Lung (tissue), 12 donors: ENCODE results near the gene LMO3. TPM values are rescaled to one million over a fixed set of nuclear protein-coding genes. Genes with fewer than 3 reads are reported as not detected.
"Not testable (repeated sequence)": the region's sequence is repeated elsewhere in the genome, so short reads cannot be mapped to it uniquely, and the experiment has no call there.

Experiments
- ATAC-seq: fragments of 200-7000 bp; cut with Tn5 transposase; one replicate; pipeline ENCODE4 v1.9.1; 2020; ENCODE audit warnings: moderate number of reproducible peaks; ENCODE audit not compliant: insufficient read depth, low FRiP score
- DNase-seq, 3 donors: peaks; one replicate each; pipeline ENCODE4 v3.0.0-alpha.2; 2013 to 2017
- H3K27ac ChIP-seq, 2 donors: one replicate each; pipeline ENCODE4 v1.5.1; 2013; ENCODE audit warnings: mild to moderate bottlenecking in 2 of 2, moderate library complexity in 2 of 2, control low read depth in 1 of 2, inconsistent platforms in 1 of 2, low read depth in 1 of 2, low read length in 1 of 2
- H3K27me3 ChIP-seq, 3 donors: one replicate each; pipeline ENCODE4 v1.5.1; 2013; ENCODE audit warnings: low read length in 2 of 3; ENCODE audit not compliant: control insufficient read depth in 3 of 3, insufficient read depth in 3 of 3
- H3K36me3 ChIP-seq, 4 donors: one replicate each; pipeline ENCODE4 v1.5.1; 2013; ENCODE audit warnings: low read length in 4 of 4, mild to moderate bottlenecking in 1 of 4, moderate library complexity in 1 of 4; ENCODE audit not compliant: control insufficient read depth in 4 of 4, insufficient read depth in 4 of 4
- H3K4me1 ChIP-seq, 5 donors: one replicate each; pipeline ENCODE4 v1.5.1; 2013; ENCODE audit warnings: low read length in 5 of 5, mild to moderate bottlenecking in 2 of 5, moderate library complexity in 1 of 5; ENCODE audit not compliant: control insufficient read depth in 5 of 5, insufficient read depth in 5 of 5
- H3K4me3 ChIP-seq: one replicate; pipeline ENCODE4 v1.5.1; 2013; ENCODE audit warnings: mild to moderate bottlenecking, control low read depth, moderate library complexity
- H3K9ac ChIP-seq, 2 donors: one replicate each; pipeline ENCODE4 v1.5.1; 2013; ENCODE audit warnings: low read length in 2 of 2, control low read depth in 1 of 2; ENCODE audit not compliant: insufficient read depth in 1 of 2
- H3K9me3 ChIP-seq, 4 donors: one replicate each; pipeline ENCODE4 v1.5.1; 2013; ENCODE audit warnings: low read length in 3 of 4, mild to moderate bottlenecking in 1 of 4, moderate library complexity in 1 of 4; ENCODE audit not compliant: control insufficient read depth in 4 of 4, insufficient read depth in 3 of 4
- WGBS, 2 donors: extraction: QIAGEN DNeasy Blood & Tissue Kit; methylation state at CpG; one replicate each; pipeline ENCODE4 v1.1.7; 2013; 5-methylcytosine and 5-hydroxymethylcytosine counted together
- polyA plus RNA-seq, 2 donors: library from polyadenylated mRNA; stranded (reverse); fragments of 200-250 nt; gene quantifications; one replicate each; pipeline ENCODE4 v1.2.1, GENCODE V29; 2013
- total RNA-seq, 2 donors: library from RNA; depleted of rRNA in 1 of 2; stranded (reverse); fragments of >200 nt in 1 of 2; gene quantifications; one replicate each; pipeline ENCODE4 v1.2.1, GENCODE V29; 2014 to 2021
- TF ChIP-seq, protein P1 (sequence below): IDR thresholded peaks from 2 replicates; pipeline ENCODE4 v1.5.1; 2012; ENCODE audit warnings: mild to moderate bottlenecking; ENCODE audit errors: control extremely low read depth, extremely low read depth
- donor health status: control.
- donor health status: control.
- donor health status: Bipolar disorder and iron deficiency.
- donor health status: healthy.
- donor health status: DM: yes; HTN: yes; CAD: no.

Gene LMO3
- total and polyA plus RNA-seq, 4 donors = 54.0 to 176 (median 137) TPM

DNA sequence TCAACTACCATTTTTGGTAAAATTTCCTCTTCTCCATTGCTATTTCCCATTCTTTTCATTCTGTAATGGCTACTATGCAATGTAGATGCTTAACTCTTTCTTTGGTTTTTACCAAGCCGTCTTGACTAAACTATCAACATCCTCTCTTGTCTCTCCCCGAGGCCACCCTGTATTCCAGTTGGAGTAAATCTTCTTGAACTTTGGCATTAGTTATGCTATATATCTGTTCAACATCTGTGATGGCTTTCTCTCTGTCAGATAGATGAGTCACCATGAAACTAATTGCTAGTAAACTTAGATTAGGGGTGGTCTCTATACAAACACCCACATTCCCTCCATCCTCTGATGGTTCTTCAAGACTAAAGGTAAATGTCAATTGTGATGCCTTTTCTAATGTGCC lies 63.4 kb downstream of the LMO3 start:
- H3K27ac ChIP-seq = no peak overlapping the region
- ATAC-seq = no peak
- WGBS, 2 donors = 84 to 89% methylated on average over 2 of the region's 2 CpGs
- H3K9me3 ChIP-seq = no peaks in the 10 kb centered on the region
- TF ChIP-seq, protein P1, sequence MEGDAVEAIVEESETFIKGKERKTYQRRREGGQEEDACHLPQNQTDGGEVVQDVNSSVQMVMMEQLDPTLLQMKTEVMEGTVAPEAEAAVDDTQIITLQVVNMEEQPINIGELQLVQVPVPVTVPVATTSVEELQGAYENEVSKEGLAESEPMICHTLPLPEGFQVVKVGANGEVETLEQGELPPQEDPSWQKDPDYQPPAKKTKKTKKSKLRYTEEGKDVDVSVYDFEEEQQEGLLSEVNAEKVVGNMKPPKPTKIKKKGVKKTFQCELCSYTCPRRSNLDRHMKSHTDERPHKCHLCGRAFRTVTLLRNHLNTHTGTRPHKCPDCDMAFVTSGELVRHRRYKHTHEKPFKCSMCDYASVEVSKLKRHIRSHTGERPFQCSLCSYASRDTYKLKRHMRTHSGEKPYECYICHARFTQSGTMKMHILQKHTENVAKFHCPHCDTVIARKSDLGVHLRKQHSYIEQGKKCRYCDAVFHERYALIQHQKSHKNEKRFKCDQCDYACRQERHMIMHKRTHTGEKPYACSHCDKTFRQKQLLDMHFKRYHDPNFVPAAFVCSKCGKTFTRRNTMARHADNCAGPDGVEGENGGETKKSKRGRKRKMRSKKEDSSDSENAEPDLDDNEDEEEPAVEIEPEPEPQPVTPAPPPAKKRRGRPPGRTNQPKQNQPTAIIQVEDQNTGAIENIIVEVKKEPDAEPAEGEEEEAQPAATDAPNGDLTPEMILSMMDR = no peak
- no peak overlapping the region for H3K9ac ChIP-seq
- no peaks in the 10 kb centered on the region for H3K36me3 ChIP-seq
- H3K4me1 ChIP-seq = no peaks in the 10 kb centered on the region
- no peak overlapping the region for H3K4me3 ChIP-seq
- no peak for DNase-seq
- H3K27me3 ChIP-seq = no peaks in the 10 kb centered on the region

DNA sequence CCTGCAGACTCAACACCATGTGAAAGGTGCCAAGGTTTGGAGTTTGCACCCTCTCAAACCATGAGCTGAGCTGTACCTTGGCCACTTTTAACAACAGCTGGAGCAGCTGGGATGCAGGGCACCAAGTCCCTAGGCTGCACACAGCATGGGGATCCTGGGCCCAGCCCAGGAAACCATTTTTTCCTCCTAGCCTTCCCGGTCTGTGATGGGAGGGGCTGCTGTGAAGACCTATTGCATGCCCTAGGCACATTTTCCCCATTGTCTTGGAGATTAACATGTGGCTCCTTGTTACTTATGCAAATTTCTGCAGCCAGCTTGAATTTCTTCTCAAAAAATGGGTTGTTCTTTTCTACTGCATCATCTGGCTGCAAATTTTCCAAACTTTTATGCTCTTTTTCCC lies 68.3 kb downstream of the LMO3 start:
- not testable (repeated sequence) for H3K36me3 ChIP-seq, H3K9me3 ChIP-seq, H3K4me3 ChIP-seq, ATAC-seq, H3K27me3 ChIP-seq, H3K4me1 ChIP-seq, DNase-seq, H3K27ac ChIP-seq, H3K9ac ChIP-seq
- 78 to 83% methylated on average over 1 of the region's 1 CpG for WGBS, 2 donors

DNA sequence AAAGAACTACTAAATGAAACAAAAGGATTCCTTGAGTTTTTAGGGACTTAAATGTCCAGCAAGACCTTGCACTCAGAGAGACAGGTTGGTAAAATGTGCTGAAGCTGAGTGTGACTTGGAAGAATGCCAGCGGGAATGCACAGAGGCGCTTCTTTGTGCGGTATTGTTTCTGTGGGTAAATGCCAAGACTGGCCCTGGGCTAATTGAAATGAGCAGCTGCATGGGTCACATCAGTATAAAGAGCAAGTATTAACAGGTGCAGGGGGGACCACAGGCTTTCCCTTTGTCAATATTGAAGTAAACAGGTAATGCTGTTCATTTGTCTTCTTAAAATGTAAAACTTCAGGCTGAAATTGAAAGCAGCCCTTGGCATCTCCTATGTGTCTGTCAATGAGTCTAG lies 74.3 kb downstream of the LMO3 start:
- DNase-seq (peak in 1 of 3 donors; percentile 21), ATAC-seq (no peak)
- Histone ChIP-seq H3K27ac (no peak overlapping the region), H3K36me3 (no peaks in the 10 kb centered on the region), H3K4me1 (no peaks in the 10 kb centered on the region), H3K27me3 (no peaks in the 10 kb centered on the region), H3K9ac (no peak overlapping the region), H3K9me3 (no peaks in the 10 kb centered on the region), H3K4me3 (no peak overlapping the region)
- TF ChIP-seq, protein P1 = no peak
- WGBS, 2 donors = 70 to 77% methylated on average over 3 of the region's 3 CpGs

DNA sequence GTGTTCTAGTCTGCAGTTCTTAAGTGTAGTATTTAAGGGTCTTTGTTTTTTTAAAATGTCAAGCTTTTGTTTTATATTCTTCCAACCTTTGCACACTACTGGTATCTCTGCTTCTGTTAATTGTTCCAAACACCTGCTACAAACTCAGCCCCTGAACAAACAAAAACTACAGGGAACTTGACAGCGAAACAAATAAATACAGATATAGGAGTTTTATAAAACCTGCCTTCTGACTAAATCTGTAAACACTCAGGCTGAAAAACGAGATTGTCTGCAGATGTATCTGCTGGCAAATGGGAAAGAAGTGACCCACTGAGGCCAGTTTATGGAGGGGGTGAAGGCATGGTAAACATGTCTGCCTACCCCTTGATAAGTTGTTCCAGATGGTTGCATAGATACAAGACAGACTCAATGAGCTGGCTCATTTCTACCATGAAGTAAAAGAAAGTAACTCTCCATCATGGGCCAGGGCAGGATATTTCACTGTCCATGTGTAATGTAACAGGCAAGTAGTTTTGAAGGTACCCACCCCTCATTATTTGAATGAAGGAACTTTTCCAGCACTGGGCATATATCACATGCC lies 75.6 kb downstream of the LMO3 start:
- ATAC-seq = no peak

More for the DNA sequence above, 75.6 kb downstream of the LMO3 start:
- H3K9me3 ChIP-seq = no peaks in the 10 kb centered on the region
- 57 to 70% methylated on average over 2 of the region's 2 CpGs for WGBS, 2 donors
- H3K27ac ChIP-seq = no peak overlapping the region
- no peaks in the 10 kb centered on the region for H3K4me1 ChIP-seq
- no peak for DNase-seq
- TF ChIP-seq, protein P1 = no peak
- H3K36me3 ChIP-seq = no peaks in the 10 kb centered on the region
- H3K4me3 ChIP-seq = no peak overlapping the region
- no peak overlapping the region for H3K9ac ChIP-seq
- H3K27me3 ChIP-seq = no peaks in the 10 kb centered on the region
